ENCODE measurements around the gene LRRC59. TPM values are rescaled to one million over a fixed set of nuclear protein-coding genes. Genes with fewer than 3 reads are reported as not detected.
A peak's percentile ranks its signal among the peaks of the same experiment; 100 is the strongest.

LRRC59 gene
- total and polyA plus RNA-seq, 2 of the 13 experiments (the other 11 are each of a cell fraction or from before 2014, with no cell fraction given), result 87.3 to 222 TPM

DNA sequence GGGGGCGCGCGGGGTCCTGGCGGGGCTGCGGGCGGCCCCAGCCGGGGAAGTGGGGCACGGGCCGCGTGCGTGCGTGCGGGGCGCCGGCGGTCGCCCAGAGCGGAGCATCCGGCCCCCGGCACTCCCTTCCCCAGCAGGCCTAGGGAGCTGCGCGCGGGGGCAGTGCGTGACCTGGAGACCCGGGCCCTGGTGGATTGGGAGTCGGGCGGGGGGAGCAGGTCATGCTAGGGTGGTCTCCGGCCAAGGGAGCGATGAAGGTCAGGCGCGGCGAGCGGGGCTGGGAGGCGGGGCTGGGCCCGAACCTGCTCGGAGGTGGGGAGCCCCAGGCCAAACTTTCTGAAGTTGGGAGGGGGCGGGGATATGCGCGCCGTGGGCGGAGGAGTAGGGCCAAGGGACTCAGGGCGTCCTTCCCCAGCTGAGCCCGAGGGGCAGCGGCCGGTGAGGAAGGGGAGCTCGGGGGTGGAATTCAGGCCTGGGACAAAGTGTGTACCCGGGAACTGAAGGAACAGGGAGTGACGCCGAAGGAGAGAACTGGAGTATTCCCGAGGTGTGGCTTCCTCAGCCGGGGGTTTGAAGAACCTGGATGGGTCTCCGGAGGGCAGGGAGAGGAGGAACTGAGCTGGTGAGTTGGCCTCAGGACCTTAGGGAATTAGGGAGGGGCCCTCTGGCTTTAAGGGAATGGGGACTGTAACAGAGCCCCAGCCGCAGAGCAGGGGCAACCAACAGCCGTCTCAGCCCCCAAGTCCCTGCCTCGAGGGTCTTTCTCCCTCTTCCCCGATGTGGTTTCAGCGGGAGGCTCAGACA lies 50.8 kb downstream of the LRRC59 start (continued):
- TF ChIP-seq, protein P1, sequence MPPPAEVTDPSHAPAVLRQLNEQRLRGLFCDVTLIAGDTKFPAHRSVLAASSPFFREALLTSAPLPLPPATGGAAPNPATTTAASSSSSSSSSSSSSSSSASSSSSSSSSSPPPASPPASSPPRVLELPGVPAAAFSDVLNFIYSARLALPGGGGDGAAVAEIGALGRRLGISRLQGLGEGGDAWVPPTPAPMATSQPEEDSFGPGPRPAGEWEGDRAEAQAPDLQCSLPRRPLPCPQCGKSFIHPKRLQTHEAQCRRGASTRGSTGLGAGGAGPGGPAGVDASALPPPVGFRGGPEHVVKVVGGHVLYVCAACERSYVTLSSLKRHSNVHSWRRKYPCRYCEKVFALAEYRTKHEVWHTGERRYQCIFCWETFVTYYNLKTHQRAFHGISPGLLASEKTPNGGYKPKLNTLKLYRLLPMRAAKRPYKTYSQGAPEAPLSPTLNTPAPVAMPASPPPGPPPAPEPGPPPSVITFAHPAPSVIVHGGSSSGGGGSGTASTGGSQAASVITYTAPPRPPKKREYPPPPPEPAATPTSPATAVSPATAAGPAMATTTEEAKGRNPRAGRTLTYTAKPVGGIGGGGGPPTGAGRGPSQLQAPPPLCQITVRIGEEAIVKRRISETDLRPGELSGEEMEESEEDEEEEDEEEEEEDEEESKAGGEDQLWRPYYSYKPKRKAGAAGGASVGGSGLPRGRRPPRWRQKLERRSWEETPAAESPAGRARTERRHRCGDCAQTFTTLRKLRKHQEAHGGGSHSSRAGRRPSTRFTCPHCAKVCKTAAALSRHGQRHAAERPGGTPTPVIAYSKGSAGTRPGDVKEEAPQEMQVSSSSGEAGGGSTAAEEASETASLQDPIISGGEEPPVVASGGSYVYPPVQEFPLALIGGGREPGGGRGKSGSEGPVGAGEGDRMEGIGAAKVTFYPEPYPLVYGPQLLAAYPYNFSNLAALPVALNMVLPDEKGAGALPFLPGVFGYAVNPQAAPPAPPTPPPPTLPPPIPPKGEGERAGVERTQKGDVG (CRISPR knock-in tag; IDR thresholded peaks at IDR 0.05; ENCODE audit: borderline replicate concordance), result 0 out of 2 replicates have a peak, but pooled peaks have one; percentile 16
- TF ChIP-seq ZNF556 (CRISPR knock-in tag; IDR thresholded peaks at IDR 0.05; ENCODE audit: borderline replicate concordance) (peak; percentile 72; the same call in 1 of the 2 replicates), ZNF776 (CRISPR knock-in tag; IDR thresholded peaks at IDR 0.05) (no peak), ZMAT3 (CRISPR knock-in tag; conservative IDR thresholded peaks at IDR 0.05) (no peak; the same call in 1 of the 2 replicates), FOXC1 (CRISPR knock-in tag; IDR thresholded peaks at IDR 0.05; ENCODE audit: borderline replicate concordance) (0 out of 2 replicates have a peak, but pooled peaks have one; percentile 18), ZNF792 (CRISPR knock-in tag; IDR thresholded peaks at IDR 0.05) (no peak), ZNF781 (CRISPR knock-in tag; IDR thresholded peaks at IDR 0.05; ENCODE audit: borderline replicate concordance, not compliant biosample characterization) (peak; percentile 37), YEATS2 (CRISPR knock-in tag; IDR thresholded peaks at IDR 0.05; ENCODE audit: borderline replicate concordance) (0 out of 2 replicates have a peak, but pooled peaks have one; percentile 51), GZF1 (CRISPR knock-in tag; IDR thresholded peaks at IDR 0.05) (peak; percentile 36; the same call in 1 of the 2 replicates), ZNF224 (CRISPR knock-in tag; IDR thresholded peaks at IDR 0.05) (0 out of 2 replicates have a peak, but pooled peaks have one; percentile 79), ZNF383 (CRISPR knock-in tag; IDR thresholded peaks at IDR 0.05; ENCODE audit: borderline replicate concordance) (0 out of 2 replicates have a peak, but pooled peaks have one; percentile 40), DMAP1 (CRISPR knock-in tag; IDR thresholded peaks at IDR 0.05) (no peak)
- TF ChIP-seq, protein P2, sequence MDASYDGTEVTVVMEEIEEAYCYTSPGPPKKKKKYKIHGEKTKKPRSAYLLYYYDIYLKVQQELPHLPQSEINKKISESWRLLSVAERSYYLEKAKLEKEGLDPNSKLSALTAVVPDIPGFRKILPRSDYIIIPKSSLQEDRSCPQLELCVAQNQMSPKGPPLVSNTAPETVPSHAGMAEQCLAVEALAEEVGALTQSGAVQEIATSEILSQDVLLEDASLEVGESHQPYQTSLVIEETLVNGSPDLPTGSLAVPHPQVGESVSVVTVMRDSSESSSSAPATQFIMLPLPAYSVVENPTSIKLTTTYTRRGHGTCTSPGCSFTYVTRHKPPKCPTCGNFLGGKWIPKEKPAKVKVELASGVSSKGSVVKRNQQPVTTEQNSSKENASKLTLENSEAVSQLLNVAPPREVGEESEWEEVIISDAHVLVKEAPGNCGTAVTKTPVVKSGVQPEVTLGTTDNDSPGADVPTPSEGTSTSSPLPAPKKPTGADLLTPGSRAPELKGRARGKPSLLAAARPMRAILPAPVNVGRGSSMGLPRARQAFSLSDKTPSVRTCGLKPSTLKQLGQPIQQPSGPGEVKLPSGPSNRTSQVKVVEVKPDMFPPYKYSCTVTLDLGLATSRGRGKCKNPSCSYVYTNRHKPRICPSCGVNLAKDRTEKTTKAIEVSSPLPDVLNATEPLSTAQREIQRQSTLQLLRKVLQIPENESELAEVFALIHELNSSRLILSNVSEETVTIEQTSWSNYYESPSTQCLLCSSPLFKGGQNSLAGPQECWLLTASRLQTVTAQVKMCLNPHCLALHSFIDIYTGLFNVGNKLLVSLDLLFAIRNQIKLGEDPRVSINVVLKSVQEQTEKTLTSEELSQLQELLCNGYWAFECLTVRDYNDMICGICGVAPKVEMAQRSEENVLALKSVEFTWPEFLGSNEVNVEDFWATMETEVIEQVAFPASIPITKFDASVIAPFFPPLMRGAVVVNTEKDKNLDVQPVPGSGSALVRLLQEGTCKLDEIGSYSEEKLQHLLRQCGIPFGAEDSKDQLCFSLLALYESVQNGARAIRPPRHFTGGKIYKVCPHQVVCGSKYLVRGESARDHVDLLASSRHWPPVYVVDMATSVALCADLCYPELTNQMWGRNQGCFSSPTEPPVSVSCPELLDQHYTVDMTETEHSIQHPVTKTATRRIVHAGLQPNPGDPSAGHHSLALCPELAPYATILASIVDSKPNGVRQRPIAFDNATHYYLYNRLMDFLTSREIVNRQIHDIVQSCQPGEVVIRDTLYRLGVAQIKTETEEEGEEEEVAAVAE (CRISPR knock-in tag; IDR thresholded peaks at IDR 0.05; ENCODE audit: borderline replicate concordance), result peak; percentile 55; the same call in 1 of the 2 replicates
- TF ChIP-seq, protein P3, sequence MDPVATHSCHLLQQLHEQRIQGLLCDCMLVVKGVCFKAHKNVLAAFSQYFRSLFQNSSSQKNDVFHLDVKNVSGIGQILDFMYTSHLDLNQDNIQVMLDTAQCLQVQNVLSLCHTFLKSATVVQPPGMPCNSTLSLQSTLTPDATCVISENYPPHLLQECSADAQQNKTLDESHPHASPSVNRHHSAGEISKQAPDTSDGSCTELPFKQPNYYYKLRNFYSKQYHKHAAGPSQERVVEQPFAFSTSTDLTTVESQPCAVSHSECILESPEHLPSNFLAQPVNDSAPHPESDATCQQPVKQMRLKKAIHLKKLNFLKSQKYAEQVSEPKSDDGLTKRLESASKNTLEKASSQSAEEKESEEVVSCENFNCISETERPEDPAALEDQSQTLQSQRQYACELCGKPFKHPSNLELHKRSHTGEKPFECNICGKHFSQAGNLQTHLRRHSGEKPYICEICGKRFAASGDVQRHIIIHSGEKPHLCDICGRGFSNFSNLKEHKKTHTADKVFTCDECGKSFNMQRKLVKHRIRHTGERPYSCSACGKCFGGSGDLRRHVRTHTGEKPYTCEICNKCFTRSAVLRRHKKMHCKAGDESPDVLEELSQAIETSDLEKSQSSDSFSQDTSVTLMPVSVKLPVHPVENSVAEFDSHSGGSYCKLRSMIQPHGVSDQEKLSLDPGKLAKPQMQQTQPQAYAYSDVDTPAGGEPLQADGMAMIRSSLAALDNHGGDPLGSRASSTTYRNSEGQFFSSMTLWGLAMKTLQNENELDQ (CRISPR knock-in tag; IDR thresholded peaks at IDR 0.05; ENCODE audit: borderline replicate concordance), result no peak
- TF ChIP-seq, protein P4, sequence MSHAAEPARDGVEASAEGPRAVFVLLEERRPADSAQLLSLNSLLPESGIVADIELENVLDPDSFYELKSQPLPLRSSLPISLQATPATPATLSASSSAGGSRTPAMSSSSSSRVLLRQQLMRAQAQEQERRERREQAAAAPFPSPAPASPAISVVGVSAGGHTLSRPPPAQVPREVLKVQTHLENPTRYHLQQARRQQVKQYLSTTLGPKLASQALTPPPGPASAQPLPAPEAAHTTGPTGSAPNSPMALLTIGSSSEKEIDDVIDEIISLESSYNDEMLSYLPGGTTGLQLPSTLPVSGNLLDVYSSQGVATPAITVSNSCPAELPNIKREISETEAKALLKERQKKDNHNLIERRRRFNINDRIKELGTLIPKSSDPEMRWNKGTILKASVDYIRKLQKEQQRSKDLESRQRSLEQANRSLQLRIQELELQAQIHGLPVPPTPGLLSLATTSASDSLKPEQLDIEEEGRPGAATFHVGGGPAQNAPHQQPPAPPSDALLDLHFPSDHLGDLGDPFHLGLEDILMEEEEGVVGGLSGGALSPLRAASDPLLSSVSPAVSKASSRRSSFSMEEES (CRISPR knock-in tag; IDR thresholded peaks at IDR 0.05), result no peak; the same call in 1 of the 2 replicates

Measured in HepG2 (cell line).